ENCODE results near the gene FSD1L. TPM values are rescaled to one million over a fixed set of nuclear protein-coding genes. Genes with fewer than 3 reads are reported as not detected.

Gene FSD1L
- total RNA-seq, 1 experiment from 2014 or later, result 5.6 TPM

DNA sequence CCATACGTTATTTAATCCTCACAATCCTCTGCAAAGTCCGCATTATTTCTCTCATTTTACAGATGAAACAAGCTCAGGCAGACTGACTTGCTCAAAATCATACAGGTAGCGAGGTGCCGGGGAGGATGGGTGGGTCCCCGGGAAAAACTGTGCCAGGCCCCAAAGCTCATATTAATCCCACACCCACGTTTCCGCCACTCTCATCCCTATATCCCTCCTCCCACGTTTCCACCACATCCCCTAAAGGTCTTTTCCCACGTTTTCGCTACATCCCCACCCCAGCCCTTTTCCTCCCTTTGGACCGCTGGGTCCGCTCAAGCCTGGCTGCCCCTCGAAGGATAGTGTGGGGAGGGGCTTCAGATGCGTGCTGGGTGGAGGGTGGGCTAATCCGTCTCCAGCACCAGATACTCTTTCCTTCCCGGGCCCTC, 434 bp upstream of the FSD1L start:
- no peaks in the 10 kb centered on the region for H3K36me3 ChIP-seq (ENCODE audit: low read depth)
- H3K79me2 ChIP-seq (ENCODE audit: low read depth), result peaks cover 24% of the 10 kb centered on the region
- intact Hi-C loops (cut with micrococcal nuclease; ENCODE audit: unreplicated experiment), result no loop called here
- no peaks in the 10 kb centered on the region for H3K27me3 ChIP-seq (ENCODE audit: insufficient read depth, low read depth)
- ChIA-PET CTCF (no interaction called here), POLR2A (ENCODE audit: unreplicated experiment) (no interaction called here)
- H3K4me3 ChIP-seq, result peak overlapping the region; percentile 64
- peaks cover 14% of the 10 kb centered on the region for H3K4me1 ChIP-seq (replicated peaks; ENCODE audit: insufficient read depth)
- TF ChIP-seq, protein P1, sequence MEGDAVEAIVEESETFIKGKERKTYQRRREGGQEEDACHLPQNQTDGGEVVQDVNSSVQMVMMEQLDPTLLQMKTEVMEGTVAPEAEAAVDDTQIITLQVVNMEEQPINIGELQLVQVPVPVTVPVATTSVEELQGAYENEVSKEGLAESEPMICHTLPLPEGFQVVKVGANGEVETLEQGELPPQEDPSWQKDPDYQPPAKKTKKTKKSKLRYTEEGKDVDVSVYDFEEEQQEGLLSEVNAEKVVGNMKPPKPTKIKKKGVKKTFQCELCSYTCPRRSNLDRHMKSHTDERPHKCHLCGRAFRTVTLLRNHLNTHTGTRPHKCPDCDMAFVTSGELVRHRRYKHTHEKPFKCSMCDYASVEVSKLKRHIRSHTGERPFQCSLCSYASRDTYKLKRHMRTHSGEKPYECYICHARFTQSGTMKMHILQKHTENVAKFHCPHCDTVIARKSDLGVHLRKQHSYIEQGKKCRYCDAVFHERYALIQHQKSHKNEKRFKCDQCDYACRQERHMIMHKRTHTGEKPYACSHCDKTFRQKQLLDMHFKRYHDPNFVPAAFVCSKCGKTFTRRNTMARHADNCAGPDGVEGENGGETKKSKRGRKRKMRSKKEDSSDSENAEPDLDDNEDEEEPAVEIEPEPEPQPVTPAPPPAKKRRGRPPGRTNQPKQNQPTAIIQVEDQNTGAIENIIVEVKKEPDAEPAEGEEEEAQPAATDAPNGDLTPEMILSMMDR (conservative IDR thresholded peaks at IDR 0.05), result no peak
- TF ChIP-seq EZH2 (IDR thresholded peaks at IDR 0.05; ENCODE audit: low read depth), result no peak
- H3F3A ChIP-seq (ENCODE audit: insufficient read depth, low read depth), result no peaks in the 10 kb centered on the region
- H3K27ac ChIP-seq, result no peak overlapping the region
- H2AFZ ChIP-seq, result peak overlapping the region; percentile 88
- H4K20me1 ChIP-seq (ENCODE audit: insufficient read depth), result no peaks in the 10 kb centered on the region
- BruUV-seq (replicated peaks), result no TSS peak
- no peaks in the 10 kb centered on the region for H3K9me3 ChIP-seq (ENCODE audit: insufficient read depth, low read depth)
- H3K9me2 ChIP-seq (ENCODE audit: insufficient read depth), result no peaks in the 10 kb centered on the region
- H3K4me2 ChIP-seq, result peak overlapping the region; percentile 98
- DNase-seq, result no peak

DNA sequence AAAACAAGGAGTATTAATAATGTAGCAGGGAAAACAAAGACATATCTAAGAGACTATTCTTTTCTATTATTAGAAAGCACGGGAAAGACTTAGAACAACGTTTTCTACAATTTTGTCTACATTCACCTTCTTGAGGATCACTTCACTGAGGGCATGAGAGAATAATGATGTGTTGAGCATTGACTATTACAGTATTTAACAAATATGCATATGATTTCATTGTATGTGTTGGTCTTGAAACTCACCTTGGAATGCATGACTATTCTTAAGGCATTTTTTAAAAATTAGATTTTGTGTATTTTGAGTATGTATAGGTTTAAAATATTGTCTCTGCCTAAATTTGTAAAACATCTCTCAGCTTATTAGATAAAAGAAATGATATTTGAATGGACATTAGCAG, 1.2 kb downstream of the FSD1L start:
- no peaks in the 10 kb centered on the region for H3K9me2 ChIP-seq (ENCODE audit: insufficient read depth)
- DNase-seq, result no peak
- H4K20me1 ChIP-seq (ENCODE audit: insufficient read depth), result no peaks in the 10 kb centered on the region
- no peaks in the 10 kb centered on the region for H3K27me3 ChIP-seq (ENCODE audit: insufficient read depth, low read depth)
- H3K79me2 ChIP-seq (ENCODE audit: low read depth), result peaks cover 24% of the 10 kb centered on the region
- no peaks in the 10 kb centered on the region for H3F3A ChIP-seq (ENCODE audit: insufficient read depth, low read depth)
- TF ChIP-seq, protein P1 (conservative IDR thresholded peaks at IDR 0.05), result no peak
- TF ChIP-seq EZH2 (IDR thresholded peaks at IDR 0.05; ENCODE audit: low read depth), result no peak
- intact Hi-C loops (cut with micrococcal nuclease; ENCODE audit: unreplicated experiment), result loop anchor here (2.0 kb wide), 1 partner anchor 110 kb away; the partner anchor contains the start of gene FKTN
- ChIA-PET POLR2A (ENCODE audit: unreplicated experiment) (interaction anchor here (0.5 kb wide), 1 partner anchor 58 kb away, joined by 5 read pairs; no protein-coding TSS in a partner anchor), CTCF (no interaction called here)
- no peak overlapping the region for H3K27ac ChIP-seq
- H3K4me2 ChIP-seq, result peak overlapping the region; percentile 98
- peaks cover 14% of the 10 kb centered on the region for H3K4me1 ChIP-seq (replicated peaks; ENCODE audit: insufficient read depth)
- H2AFZ ChIP-seq, result peak overlapping the region; percentile 88
- no peaks in the 10 kb centered on the region for H3K9me3 ChIP-seq (ENCODE audit: insufficient read depth, low read depth)
- BruUV-seq (replicated peaks), result no TSS peak
- H3K36me3 ChIP-seq (ENCODE audit: low read depth), result no peaks in the 10 kb centered on the region
- peak overlapping the region; percentile 64 for H3K4me3 ChIP-seq

DNA sequence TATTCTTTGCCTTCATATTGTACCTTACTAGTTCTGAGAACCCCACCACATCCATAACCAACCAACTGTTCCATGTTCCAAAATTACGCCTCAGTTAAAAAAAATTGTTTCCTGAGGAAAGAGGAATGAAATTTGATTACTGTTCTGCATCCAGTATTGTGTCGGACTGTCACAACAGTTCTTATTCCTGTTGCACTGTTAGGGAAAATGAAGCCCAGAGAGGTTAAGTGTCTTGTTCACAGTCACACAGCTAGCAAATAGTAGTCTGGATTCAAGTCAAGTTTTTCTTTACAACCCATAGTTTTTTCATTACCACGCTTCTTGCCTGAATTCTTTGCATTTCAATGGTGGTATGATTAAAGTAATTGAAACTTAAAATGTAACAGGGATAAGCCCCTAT, 4.4 kb downstream of the FSD1L start:
- Histone ChIP-seq H3K9me3 (ENCODE audit: insufficient read depth, low read depth) (no peaks in the 10 kb centered on the region), H3F3A (ENCODE audit: insufficient read depth, low read depth) (no peaks in the 10 kb centered on the region), H2AFZ (no peak overlapping the region), H3K36me3 (ENCODE audit: low read depth) (no peaks in the 10 kb centered on the region), H3K27ac (no peak overlapping the region), H4K20me1 (ENCODE audit: insufficient read depth) (no peaks in the 10 kb centered on the region), H3K4me2 (no peak overlapping the region), H3K4me3 (no peak overlapping the region), H3K79me2 (ENCODE audit: low read depth) (peaks cover 24% of the 10 kb centered on the region), H3K4me1 (replicated peaks; ENCODE audit: insufficient read depth) (peaks cover 14% of the 10 kb centered on the region), H3K27me3 (ENCODE audit: insufficient read depth, low read depth) (no peaks in the 10 kb centered on the region), H3K9me2 (ENCODE audit: insufficient read depth) (no peaks in the 10 kb centered on the region)
- no TSS peak for BruUV-seq (replicated peaks)
- intact Hi-C loops (cut with micrococcal nuclease; ENCODE audit: unreplicated experiment), result no loop called here
- no peak for DNase-seq
- ChIA-PET POLR2A (ENCODE audit: unreplicated experiment) (no interaction called here), CTCF (interaction anchor here (0.7 kb wide), 1 partner anchor 417 kb away, joined by 3 read pairs; no protein-coding TSS in a partner anchor)
- TF ChIP-seq, protein P1 (conservative IDR thresholded peaks at IDR 0.05), result no peak
- TF ChIP-seq EZH2 (IDR thresholded peaks at IDR 0.05; ENCODE audit: low read depth), result no peak

All from PC-9 (cell line).